Lower leg skin (tissue), 3 donors: Measurements from ENCODE around the gene PLEKHJ1.

Source experiments
- CTCF ChIP-seq, 3 donors: fragments of 450-650 bp; IDR thresholded peaks; one replicate each; pipeline ENCODE4 v1.5.1; 2016; ENCODE audit warnings: antibody characterized with exemption in 3 of 3, mild to moderate bottlenecking in 3 of 3, moderate library complexity in 2 of 3
- POLR2A ChIP-seq, 2 donors: fragments of 450-650 bp; IDR thresholded peaks; one replicate each; pipeline ENCODE4 v1.6.1; 2016 to 2017; ENCODE audit warnings: antibody characterized with exemption in 2 of 2, mild to moderate bottlenecking in 1 of 2, moderate library complexity in 1 of 2

GRCh38 chr19:2197270-2197669, 38.9 kb downstream of the PLEKHJ1 start:
- TF ChIP-seq CTCF (IDR thresholded peaks at IDR 0.05) (no peak), POLR2A (IDR thresholded peaks at IDR 0.05) (no peak)
